Sigmoid colon (tissue), 4 donors: ENCODE data around the gene UBE2R2.

Experiments
- POLR2A ChIP-seq, 2 donors: fragments of 450-650 bp; IDR thresholded peaks; one replicate each; pipeline ENCODE4 v1.6.1; 2016; ENCODE audit warnings: antibody characterized with exemption in 2 of 2, mild to moderate bottlenecking in 2 of 2, moderate library complexity in 2 of 2
- POLR2AphosphoS5 ChIP-seq, 4 donors: sonication (generic); formaldehyde crosslinking; IDR thresholded peaks; one replicate each; pipeline ENCODE4 v1.6.1; 2017; ENCODE audit warnings: antibody characterized with exemption in 4 of 4
- TF ChIP-seq, protein P1 (sequence below), 4 experiments: fragments of 450-650 bp in 3 of 4; fragments of 200-600 bp in 1 of 4; IDR thresholded peaks; one replicate each; pipeline ENCODE4 v1.5.1; 2016 to 2019; ENCODE audit warnings: antibody characterized with exemption in 4 of 4, mild to moderate bottlenecking in 3 of 4, moderate library complexity in 2 of 4

DNA sequence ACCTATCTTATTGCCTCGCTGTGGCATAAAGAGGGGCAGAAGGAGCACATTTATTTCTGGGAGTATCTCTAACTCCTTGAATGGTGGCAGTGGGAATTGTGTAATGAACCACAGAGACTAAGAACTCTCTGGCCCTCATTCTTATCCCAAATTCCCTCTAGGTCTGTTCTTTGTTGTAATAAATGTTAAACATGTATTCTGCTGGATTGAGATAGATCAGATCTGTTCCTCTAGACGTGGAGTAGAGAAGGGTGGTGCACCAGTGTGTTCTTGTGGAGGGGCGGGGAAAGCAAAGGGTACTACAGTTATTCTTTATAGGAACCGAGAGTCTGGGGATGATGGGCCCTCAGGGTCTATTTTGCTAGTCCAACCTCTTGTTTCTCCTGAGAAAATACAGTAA is 90.4 kb downstream of the UBE2R2 start:
- TF ChIP-seq, protein P1, sequence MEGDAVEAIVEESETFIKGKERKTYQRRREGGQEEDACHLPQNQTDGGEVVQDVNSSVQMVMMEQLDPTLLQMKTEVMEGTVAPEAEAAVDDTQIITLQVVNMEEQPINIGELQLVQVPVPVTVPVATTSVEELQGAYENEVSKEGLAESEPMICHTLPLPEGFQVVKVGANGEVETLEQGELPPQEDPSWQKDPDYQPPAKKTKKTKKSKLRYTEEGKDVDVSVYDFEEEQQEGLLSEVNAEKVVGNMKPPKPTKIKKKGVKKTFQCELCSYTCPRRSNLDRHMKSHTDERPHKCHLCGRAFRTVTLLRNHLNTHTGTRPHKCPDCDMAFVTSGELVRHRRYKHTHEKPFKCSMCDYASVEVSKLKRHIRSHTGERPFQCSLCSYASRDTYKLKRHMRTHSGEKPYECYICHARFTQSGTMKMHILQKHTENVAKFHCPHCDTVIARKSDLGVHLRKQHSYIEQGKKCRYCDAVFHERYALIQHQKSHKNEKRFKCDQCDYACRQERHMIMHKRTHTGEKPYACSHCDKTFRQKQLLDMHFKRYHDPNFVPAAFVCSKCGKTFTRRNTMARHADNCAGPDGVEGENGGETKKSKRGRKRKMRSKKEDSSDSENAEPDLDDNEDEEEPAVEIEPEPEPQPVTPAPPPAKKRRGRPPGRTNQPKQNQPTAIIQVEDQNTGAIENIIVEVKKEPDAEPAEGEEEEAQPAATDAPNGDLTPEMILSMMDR (IDR thresholded peaks at IDR 0.05): no peak
- no peak for TF ChIP-seq POLR2AphosphoS5 (IDR thresholded peaks at IDR 0.05)
- TF ChIP-seq POLR2A (IDR thresholded peaks at IDR 0.05): no peak
